GM10266 (cell line): ENCODE results near the gene STX1B.

Source experiments
- DNase-seq: peaks from one replicate; pipeline ENCODE4 v3.0.0; 2012; ENCODE audit errors: extremely low spot score
- TF ChIP-seq, protein P1 (sequence below): IDR thresholded peaks from 2 replicates; pipeline ENCODE4 v1.5.1; 2012; ENCODE audit warnings: mild to moderate bottlenecking, low read depth; ENCODE audit not compliant: control insufficient read depth, insufficient read depth; ENCODE audit errors: missing control alignments

Gene STX1B

GRCh38 chr16:31042866-31043265 is 32.4 kb upstream of the STX1B start:
- DNase-seq, result no peak
- TF ChIP-seq, protein P1, sequence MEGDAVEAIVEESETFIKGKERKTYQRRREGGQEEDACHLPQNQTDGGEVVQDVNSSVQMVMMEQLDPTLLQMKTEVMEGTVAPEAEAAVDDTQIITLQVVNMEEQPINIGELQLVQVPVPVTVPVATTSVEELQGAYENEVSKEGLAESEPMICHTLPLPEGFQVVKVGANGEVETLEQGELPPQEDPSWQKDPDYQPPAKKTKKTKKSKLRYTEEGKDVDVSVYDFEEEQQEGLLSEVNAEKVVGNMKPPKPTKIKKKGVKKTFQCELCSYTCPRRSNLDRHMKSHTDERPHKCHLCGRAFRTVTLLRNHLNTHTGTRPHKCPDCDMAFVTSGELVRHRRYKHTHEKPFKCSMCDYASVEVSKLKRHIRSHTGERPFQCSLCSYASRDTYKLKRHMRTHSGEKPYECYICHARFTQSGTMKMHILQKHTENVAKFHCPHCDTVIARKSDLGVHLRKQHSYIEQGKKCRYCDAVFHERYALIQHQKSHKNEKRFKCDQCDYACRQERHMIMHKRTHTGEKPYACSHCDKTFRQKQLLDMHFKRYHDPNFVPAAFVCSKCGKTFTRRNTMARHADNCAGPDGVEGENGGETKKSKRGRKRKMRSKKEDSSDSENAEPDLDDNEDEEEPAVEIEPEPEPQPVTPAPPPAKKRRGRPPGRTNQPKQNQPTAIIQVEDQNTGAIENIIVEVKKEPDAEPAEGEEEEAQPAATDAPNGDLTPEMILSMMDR, result no peak

DNA sequence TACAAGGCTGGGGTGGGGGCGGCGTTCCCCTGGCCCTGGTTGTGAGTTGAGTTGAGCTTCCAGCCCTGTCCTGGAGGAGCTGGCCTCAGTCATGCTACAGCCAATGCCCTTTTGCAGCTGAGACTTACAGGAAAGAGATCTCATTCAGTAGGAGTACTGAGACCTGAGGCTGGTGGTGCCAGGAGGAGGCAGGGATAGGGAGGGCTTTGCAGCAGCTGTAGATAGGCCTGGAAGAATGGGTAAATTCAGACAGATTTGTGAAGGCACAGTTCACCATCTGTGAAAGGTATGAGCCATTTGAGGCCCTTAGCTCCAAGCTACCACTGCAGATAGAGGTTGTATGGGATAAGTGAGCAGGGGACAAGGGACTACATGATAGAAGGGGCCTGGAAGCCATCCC is 28.6 kb upstream of the STX1B start:
- TF ChIP-seq, protein P1, result no peak
- DNase-seq, result no peak

- TF ChIP-seq, protein P1, result no peak
- no peak for DNase-seq
Observed at GRCh38 chr16:31036691-31037090, 26.3 kb upstream of the STX1B start.

DNA sequence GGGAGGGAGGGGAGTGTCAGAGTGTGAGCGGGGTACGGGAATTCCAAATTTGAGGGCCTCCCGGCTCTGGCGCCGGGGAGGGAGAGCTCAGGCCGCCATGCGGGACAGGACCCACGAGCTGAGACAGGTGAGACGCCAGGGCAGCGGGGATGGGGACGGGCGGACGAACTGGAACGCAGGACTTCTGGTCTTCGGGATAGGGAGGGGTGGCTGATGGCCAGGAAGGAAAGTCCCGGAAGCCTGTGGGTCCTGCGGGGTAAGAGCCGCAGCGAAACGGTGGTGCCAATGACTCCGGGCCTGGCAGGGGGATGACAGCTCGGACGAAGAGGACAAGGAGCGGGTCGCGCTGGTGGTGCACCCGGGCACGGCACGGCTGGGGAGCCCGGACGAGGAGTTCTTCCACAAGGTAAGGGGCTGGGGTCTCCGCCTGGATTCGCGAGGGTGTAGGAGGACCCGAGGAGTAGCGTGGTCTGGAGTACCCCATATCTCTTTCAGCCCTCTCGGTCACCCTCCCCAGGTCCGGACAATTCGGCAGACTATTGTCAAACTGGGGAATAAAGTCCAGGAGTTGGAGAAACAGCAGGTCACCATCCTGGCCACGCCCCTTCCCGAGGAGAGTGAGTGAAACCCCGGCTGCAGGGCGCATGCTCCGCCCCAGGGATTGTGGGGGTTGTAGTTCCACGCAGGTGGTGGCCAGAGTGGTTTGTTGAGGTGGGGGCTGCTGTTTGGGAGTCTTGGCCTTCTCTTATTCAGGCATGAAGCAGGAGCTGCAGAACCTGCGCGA is 23.5 kb upstream of the STX1B start:
- DNase-seq, result peak; percentile 95
- TF ChIP-seq, protein P1, result no peak

DNA sequence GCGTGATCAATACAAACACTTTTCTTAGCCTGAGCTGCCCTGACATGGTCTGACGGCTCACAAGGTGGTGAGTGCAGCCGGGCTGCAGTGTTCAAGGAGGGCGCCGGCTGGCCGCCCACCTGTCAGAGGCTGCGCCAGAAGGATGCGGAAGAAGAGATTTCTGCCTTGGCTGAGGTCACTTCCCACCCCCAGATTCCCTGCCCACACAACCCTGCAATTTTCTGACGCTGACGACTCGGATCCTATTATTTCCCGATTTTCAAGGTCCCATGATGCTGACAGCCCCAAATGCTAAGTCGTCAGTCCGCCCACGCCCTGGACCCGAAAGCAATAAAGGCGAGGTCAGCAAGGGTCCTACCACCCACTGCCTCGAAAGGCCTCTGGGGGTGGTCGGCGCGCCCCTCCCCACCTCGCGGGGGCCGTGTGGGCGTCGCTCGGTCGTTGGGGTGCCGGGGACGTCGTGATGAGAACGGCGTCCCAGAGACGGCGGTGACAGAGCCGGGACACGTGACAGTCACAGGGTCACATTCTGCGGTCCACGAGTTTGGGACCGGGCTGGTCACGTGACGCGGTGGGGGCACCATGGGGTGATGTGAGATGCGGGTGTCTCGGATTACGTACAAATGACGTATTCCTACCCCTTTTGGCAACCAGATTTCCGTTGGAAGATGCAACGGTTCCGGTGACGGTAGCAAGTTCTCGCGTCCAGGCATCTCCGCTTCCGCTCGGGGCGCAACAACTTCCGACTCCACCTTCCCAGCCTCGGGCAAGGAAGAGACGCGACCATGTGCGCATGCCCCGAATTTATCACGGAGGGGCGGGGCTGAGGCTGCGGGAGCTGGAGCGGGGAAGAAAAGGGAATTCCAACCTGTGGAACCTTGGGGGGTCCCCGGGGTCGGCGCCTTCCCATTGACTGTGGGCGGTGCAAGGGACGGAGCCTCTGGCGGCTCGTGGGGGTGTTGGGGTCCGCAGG is 22.6 kb upstream of the STX1B start, which contains the start of gene STX4:
Gene STX4 (plus strand): TSS at position 823 of the 973 bp plus-strand sequence. CDS start 248 bp downstream, outside the sequence.
- TF ChIP-seq, protein P1, result no peak
- peak; percentile 95 for DNase-seq

- TF ChIP-seq, protein P1, result no peak
- DNase-seq, result no peak
Observed at GRCh38 chr16:31031276-31031675, 20.8 kb upstream of the STX1B start.
